Effector CD8-positive, alpha-beta T cell (primary cell): ENCODE measurements around the gene COL23A1.

Experiments
- DNase-seq: peaks from one replicate; lab custom pipeline; 2025; lab: John Stamatoyannopoulos, UW

Gene COL23A1

DNA sequence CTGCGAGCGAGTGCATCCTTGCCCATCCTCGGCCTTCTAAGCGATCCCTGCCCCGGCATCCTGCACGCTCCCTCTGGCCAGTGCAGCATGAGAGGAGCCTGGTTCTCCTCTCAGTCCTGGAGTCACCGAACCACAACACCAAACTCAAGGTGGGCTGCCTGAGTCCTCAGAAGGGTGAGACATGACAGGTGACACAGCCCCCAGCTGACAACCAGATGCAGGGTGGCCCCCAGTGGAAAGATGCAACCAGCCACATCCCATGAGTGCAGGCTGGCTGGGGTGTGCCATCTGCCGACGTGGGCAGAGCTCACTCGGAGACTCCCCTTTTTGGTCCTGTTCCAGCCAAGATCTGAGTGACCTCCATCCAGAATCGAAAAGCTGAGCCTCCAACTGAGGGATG lies 58.4 kb downstream of the COL23A1 start:
- no peak for DNase-seq

DNA sequence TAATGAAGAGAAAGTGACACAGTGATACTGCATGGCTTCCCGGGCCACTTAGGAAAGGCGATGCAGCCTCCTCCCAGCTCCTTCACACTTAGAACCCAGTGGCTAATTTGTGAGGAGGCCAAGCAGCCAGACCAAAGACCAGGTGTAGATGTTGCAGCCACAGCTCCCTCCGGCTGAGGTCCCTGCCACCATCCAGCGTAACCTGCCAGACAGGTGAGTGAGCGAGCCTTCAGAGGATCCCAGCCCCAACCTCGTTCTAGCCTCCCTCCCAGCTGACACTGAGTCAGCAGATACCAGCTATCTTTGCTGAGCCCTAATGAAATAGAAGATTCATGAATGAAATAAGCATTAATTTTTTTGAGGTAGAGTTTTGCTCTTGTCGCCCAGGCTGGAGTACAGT lies 59.7 kb downstream of the COL23A1 start:
- no peak for DNase-seq

DNA sequence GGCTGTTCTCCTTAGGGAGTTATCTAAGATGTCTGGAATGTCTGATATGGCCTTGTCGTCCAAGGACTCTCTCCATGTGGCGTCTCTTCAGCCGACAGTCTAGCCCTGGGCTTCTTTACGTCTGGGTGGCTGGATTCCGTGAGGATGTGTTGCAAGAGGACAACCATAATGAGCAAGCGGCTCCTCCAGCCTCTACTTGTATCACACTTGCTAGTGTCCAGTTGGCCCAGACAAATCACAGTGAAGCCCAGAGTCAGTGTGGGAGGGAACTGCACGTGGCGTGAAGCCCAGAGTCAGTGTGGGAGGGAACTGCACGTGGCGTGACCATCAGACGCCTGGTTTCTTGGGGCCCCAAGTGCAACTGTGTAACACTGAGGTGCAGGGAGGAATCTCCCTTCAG lies 61.1 kb downstream of the COL23A1 start:
- DNase-seq, result no peak

DNA sequence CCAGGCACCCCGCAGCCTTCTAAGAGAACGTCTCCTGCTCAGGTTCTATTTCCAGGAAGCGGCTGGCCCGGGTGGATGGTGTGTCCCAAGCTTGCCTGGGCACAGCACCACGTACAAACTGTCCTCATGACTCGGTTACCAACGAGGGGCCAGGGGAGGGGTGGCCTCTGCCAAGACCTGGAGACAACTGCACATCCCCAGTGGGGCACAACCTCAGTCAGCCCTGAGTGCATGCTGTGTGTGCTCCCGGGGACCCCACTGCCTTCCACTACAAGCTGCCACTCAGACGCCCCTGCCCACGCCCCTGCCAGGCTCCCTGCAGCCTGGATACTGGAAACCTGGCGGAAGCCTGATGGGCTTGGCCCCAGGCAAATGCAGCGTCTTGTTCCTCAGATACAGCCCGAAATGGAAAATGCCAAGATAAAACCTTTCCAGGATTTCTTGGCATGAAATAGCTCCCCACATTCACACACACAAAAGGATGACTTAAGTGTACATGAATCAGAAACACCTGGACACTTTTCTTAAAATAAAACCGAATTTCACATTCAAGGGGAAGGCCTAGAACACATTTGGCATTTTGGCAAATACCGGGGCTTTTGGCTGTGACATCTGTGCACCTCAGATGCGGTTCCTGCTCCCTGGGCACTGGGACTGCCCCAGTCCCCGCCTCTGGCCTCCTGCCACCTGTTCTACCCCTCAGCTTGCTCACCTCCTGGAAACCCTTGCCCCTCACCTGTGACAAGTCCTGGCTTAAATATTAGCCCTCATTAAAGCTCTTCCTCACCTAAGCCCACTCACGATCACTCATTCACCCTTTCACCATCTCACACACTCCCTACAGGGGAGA lies 62.5 kb downstream of the COL23A1 start:
- DNase-seq, result no peak

DNA sequence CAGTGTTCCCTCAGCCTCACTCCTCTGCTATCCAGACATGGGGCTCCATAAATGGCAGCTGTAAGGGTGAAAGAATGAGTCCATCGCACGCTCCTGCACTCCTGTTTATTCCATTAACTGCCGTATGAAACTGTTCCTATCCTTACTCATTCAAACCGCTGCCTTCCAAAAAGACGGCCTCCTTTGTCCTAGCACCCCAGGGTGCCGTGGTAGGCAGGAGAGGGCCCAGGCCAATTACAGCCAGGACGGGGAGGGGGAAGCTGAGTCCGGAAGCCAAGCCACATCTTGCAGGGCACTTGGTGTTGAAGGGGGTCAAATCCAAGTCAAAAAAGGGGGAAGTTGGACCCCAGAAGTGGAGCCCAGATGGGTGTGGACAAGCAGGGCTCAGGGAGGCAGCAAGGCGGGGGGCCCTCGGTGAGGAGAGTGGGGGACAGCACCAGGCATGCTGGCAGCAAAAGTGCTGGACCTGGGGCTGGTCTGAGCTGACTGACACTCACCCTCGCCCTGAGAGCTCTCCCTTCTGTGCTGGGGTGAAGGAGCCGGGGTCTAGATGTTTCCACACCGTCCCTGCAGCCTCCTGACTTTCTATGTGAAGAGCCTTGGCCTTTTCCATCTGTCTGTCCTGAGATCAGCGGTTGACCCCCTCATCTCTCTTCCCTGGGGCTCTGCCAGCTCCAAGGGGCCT lies 63.3 kb downstream of the COL23A1 start:
- no peak for DNase-seq

DNA sequence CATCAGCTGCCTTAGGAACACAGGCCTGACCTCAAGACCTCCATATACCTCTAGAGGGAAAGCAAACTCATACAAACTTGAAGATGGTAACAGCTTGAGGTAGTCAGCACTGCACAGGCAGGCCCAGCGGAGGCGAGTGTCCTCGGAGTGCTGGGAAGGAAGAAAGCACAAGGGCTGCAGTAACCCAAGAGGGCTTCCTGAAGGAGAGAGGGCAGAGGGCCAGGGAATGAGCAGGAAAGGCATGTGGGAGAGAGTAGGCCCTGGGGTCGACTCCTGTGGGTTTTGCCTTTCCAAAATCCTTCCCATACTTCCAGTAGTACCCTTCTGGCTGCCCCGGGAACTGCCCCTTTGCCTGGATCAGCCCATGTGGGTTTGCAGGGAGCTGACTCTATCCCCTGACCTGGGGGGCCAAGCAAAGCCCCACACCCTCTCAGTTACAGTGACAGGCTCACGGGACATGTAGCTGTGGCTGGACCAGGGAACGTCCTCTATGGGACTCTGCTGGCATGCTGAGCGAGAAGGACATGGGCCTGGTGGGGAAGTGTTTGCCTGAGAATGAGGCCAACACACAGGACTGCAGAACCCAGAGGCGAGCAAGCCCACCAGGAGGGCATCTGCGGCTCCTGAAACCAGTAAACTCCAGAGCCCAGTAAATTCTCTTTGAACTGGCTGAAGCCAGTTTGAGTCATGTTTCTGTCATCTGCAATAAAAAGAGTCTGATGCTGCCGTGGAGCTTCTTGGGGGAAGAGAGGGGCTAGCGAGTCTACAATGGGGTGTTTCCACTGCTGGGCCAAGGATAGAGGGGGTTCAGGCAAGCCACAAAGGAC lies 64.1 kb downstream of the COL23A1 start:
- DNase-seq, result no peak

DNA sequence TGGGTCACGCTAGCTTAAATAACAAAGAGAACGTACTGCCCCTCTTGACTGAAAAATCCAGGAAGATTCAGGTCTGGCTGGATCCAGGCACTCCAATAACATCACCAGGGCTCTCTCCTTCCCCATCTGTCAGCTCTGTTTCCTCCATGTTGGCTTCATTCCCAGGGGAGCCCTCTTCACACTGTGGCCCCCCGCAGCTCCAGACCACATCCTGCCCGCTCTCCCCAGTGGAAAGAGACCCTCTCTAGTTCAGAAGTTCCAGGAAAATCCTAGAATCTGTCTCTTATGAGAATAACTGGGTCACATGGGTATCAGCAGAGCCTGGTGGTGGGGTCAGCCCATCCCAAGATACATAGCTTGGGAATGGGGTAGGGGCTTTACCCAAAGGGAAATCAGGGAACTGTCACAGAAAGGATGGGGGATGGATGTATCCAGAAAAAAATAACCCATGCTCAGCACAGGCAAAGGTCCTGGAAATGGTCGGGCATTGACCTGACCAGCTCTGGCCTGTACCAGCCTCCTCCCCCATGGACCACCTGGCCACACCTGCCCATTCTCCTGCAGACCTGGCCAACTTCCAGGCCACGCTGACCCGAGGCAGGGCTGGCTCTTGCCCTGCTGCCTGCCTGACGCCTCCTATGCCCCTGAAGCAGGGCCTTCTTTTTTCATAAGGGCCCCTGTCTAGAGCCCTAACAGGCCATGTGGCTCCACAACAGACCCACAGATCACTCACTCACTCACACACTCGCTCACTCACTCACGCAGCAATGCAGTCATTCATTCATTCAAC lies 65.9 kb downstream of the COL23A1 start:
- DNase-seq, result no peak

DNA sequence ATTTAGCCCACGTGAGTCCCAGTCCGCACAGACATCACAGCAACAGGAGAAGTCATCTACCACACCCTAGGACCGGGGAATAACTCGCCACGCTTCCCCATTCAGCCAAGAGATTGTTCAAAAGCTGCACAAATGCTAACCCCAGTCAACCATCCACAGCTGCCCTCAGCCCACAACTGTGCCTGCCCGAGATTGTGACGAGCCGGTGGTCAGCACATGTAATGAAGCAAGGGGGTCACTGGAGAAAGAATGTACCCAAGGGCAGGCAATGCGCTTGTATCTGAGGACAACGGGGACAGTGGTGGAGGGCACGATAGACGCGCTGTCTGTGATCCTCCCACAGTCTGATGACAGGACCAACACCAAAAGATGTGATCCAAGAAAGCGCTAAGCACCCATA lies 67.8 kb downstream of the COL23A1 start:
- DNase-seq, result no peak

DNA sequence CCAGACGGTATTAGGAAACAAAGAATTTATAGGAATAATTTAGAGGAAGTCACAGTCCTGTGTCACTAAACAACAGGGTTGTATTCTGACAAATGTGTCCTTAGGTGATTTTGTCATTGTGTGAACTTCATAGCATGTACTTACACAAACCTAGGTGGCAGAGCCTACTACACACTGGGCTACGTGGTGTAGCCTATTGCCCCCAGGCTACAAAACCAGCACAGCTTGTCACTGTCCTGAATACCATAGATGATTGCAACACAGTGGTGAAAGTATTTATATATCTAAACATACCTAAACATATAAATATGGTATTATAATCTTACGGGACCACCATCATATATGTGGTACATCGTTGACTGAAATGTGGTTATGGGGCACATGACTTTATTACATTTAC lies 69.3 kb downstream of the COL23A1 start:
- DNase-seq, result no peak

DNA sequence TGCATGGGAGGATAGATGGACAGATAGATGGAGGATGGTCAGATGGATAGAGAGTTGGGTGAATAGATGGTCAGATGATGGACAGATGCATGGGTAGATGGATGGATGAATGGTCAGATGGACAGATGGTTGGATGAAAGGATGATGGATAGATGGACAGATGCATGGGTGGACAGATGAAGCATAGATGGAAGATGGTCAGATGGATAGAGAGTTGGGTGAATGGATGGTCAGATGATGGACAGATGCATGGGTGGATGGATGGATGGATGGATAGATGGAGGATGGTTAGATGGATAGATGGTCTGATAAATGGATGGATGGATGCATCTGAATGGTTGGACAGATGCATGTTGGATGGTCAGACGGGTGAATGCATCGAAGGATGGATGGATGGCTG lies 70.4 kb downstream of the COL23A1 start:
- no peak for DNase-seq

DNA sequence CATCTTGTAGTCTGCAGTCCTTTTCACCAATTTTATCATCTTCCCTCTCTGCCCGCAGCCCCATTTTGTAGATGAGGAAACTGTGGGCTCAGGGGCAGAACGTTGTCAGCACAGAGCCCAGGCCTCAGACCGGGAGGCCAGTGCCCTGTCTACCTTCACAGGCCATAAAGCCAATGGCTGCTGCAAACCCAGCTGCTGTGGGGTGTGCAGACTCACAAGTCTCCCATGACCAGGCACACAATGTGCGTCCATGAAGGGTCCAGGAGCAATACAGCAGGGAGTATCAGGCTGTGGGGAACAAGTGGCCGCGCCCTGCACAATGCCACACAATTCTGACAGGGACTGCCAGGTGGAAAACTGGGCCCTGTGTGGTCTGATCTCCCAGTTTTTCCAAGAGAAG lies 71.0 kb downstream of the COL23A1 start:
- DNase-seq, result no peak

DNA sequence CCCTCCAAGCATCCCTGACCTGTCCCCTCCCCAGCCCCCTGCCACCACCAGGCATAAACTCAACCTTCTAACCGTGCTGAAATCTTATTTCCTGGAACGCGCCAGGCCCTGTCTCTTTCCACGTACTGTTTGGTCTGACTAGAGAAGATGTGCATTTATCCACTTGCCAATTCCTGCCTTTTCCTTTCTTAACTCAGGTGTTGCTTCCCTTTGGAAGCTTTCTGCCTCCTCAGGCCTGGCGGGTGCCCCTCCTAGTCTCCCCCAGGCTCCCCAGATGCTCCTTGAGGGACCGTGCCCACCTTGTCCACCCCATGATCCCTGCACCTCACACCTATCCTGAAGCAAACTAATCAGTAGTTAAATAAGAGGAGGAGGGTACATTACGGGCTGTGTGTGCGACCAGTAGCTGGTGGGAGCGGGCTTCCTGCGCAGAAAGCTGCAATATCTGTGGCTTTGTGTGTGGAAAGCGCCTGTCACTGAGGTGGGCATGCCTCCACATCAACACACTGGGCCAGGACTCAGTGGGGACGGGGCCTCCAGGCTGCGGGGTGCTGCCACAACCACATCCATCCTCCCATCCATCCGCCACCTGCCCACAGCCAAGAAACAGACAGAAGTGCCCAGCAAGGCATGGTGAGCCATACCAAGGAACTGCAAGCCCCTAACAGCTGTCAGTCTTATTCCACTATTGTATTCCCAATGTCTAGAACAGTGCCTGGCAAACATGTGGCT lies 73.5 kb downstream of the COL23A1 start:
- no peak for DNase-seq

DNA sequence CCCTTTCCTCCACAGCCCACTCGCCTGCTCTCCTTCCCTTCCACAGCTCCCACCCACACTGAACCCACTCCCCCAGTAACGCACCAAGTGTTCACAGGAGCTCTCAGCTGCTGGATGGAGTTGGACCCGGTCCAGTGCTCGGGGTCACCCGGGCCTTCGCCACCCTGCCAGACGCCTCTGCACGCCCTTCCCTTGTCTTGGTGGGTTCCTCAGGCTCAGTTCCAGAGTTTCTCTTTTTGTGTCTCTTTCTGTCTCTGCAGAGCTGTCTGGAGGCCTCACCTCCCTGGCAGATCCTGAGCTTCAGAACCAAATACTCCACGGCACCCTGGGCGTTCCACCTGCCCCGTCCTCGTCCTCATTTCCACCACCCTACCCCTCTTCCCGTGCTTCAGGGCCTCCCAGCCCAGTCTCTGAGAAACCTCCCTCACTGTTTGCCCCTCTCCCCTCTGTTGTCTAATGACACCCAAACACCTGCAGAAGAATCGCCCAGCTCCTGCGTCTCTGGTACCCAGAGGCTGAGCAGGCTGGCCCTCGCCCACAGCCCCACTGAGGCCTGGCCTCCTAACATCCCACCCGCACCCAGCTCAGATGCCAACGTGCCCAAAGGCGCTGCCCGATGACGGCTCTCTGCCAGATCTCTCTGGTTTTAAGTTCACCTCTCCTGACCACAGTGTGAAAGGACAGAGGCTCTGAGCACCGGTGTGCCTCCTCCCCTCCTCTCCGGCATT lies 74.3 kb downstream of the COL23A1 start:
- no peak for DNase-seq

DNA sequence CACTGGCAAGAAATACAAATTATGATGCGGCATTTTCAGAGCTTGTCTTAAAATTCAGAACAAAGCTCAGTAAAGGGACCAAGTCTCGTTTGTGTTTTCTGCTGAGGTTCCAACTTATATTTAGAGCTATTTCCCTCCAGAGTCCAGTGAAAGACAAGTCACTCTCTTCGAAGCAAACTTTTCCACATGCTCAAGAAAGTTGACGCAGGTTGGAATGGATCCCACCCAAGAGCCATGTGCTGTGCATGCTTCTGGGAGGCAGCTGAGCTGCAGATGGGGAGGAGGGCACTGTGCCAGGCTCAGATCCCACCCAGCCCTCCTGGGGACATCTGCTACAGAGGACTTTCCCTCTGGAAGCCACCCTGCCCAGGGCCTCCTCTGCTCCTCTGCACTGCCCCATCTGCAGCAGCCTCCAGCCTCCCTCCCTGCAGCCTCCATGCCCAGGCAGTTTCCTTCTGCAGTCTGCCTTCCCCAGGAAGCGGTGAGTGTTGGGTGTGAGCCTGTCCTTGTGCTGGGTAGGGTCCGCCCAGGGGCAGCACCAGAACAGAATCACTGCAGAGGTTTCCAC lies 75.3 kb downstream of the COL23A1 start:
- DNase-seq, result no peak

DNA sequence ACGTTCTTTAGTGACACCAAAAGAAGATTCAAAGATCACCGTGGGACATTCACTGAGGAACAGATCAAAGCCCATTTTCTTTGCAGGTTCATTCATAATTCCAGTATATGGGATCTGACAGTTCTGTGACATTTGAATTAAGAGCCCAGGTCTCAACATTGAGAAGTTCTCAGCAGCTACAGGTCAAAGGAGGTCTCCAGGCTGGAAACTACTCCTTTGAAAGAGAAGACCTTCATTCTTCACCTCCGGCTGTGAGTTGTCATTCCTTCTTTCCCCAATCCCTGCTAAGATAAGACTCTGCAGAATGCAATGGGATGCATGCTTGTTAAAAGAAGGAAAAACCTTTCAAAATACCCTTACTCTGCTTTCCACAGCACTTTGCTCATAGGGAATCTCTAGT lies 79.0 kb downstream of the COL23A1 start:
- DNase-seq, result no peak

DNA sequence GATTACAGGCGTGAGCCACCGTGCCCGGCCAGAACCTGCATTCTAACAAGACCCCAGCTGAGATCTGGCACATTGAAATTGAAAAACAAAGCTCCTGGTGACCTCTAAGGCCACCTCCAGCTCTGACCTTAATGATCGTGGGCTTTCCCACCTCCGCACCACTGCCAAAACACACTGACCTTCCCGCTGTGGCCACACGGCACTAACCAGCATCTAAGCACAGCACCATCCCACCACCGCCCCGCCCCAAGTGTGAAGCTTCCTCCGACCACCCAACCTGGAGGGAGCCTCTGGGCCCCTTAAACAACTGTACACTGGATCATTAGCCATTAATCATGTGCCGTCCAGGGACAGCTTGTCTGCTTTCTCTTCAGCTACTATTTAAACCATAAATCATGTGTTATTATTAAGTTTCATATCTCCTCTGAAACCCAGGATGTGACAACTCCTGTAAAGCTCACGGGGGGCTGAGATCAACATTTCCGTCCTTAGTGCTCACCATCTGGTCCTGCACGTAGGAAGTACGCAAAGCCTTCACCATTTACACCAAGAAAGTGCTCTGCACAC lies 80.6 kb downstream of the COL23A1 start:
- no peak for DNase-seq

DNA sequence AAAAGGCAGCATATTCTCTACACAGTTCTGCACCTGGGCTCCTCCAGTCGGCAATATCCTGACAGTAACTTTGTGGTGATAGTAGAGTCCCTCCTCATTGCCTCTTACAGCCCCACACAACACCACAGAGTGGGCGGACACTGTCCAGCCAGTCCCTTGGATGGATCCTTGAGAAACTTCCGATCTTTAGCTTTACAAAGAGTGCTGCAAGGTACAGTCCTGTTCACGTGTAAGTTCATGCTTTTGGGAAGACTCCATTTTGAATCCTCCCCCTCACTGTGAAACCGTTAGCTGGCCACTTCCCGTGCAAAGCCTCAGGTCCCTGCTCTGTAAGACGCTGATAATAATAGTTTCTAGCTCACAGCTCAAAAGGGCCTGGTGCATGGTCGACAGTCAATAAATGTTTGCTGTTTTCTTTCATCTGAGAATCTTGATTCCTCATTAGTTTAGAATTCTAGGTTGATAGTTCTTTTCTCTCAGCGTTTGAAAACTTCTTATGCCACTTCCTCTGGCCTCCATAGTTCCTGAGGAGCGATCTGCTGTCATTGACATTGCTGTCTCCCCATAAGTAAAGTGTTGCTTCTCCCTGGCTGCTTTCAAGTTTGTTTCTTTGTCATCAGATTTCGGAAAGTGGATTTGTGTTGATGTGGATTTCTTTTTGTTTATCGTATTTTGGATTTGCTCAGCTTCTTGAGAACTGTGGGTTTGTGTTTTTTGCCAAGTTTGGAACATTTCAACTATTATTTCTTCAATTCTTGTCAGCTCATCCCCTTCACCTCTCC lies 82.9 kb downstream of the COL23A1 start:
- no peak for DNase-seq

DNA sequence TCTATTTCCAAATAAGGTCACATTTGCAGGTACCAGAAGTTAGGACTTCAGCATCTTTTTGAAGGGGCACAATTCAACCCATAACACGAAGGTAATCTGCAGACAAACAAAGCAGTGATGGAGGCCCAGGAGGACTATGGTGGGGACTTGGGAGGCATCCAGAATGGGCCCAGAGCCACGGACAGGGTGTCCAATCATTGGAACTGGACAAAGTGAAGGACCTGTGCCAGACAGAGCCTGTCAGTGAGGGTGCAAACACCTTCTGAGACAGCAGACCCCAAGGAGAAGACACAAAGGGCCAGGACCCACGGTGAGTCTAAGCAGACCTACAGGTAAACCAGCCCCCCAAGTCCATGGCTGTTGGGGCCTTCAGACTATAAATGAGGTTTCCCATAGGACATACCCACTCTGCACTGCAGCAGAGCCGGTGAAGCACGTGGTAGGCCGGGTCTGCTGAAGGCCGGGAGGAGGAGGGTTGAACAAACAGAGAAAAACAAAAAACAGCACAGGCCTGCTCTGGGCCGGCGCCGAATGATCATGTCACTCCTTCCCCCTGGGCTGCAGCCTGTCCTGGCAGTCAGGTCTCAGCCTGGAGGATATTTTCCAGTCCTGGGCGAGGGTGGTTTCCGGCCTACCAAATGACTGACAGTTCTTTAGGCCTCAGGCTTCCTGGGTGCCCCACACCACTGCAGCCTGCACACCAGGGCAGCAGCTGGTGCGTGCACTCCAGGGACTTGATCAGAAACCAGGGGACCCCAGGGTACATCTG lies 84.4 kb downstream of the COL23A1 start:
- no peak for DNase-seq
